H1 (cell line): ENCODE data around the gene NCSTN. TPM values are rescaled to one million over a fixed set of nuclear protein-coding genes. Genes with fewer than 3 reads are reported as not detected.

Experiments
- CTCF ChIA-PET: fragments of 300-600 bp; sonication (Branson Sonifier 250); formaldehyde crosslinking; loops from one replicate; lab custom pipeline; 2021; ENCODE audit not compliant: partially characterized antibody; lab: Charles Lee
- POLR2A ChIA-PET: fragments of 300-600 bp; sonication (Branson Sonifier 250); formaldehyde crosslinking; loops from one replicate; lab custom pipeline; 2021; ENCODE audit warnings: inconsistent platforms; ENCODE audit not compliant: partially characterized antibody; lab: Charles Lee
- DNase-seq, 2 experiments: peaks; one replicate each; pipeline versions ENCODE4 v3.0.0 to v3.0.0-alpha.2; 2010 to 2022; ENCODE audit warnings: low spot score in 2 of 2, low read depth in 1 of 2, mixed read lengths in 1 of 2
- FAIRE-seq: peaks from 2 replicates; lab custom pipeline; 2011; peaks lifted over from hg19 to GRCh38; lab: Jason Lieb, UNC
- H2AFZ ChIP-seq: 2 replicates; pipeline ENCODE4 v1.8.1; 2012; ENCODE audit warnings: low read length, inconsistent platforms
- H2AK5ac ChIP-seq: 2 replicates; pipeline ENCODE4 v1.6.1; 2013; ENCODE audit warnings: low read depth, low read length
- H2BK120ac ChIP-seq: replicated peaks from 2 replicates; pipeline ENCODE3; 2013; ENCODE audit warnings: low read depth, low read length, inconsistent platforms
- H2BK12ac ChIP-seq: 2 replicates; pipeline ENCODE4 v1.6.1; 2013; ENCODE audit warnings: low read depth, low read length
- H2BK15ac ChIP-seq: 2 replicates; pipeline ENCODE4 v1.6.1; 2013; ENCODE audit warnings: low read length
- H2BK20ac ChIP-seq: 2 replicates; pipeline ENCODE4 v1.6.1; 2013; ENCODE audit warnings: low read length
- H2BK5ac ChIP-seq: 2 replicates; pipeline ENCODE4 v1.6.1; 2013; ENCODE audit warnings: low read depth, low read length
- H3K14ac ChIP-seq: 2 replicates; pipeline ENCODE4 v1.6.1; 2013; ENCODE audit warnings: inconsistent platforms; ENCODE audit not compliant: insufficient read length
- H3K18ac ChIP-seq: 2 replicates; pipeline ENCODE4 v1.6.1; 2013; ENCODE audit warnings: low read length; ENCODE audit errors: extremely low read depth
- H3K23ac ChIP-seq: 2 replicates; pipeline ENCODE4 v1.6.1; 2013; ENCODE audit warnings: inconsistent platforms; ENCODE audit not compliant: insufficient read length
- H3K23me2 ChIP-seq: 2 replicates; pipeline ENCODE4 v1.6.1; 2013; ENCODE audit warnings: low read depth, low read length
- H3K27ac ChIP-seq: 2 replicates; pipeline ENCODE4 v1.6.1; 2011; ENCODE audit warnings: low read depth, low read length, inconsistent platforms
- H3K27me3 ChIP-seq, 4 experiments: replicated peaks in 1 of 4; 1 replicate in 1 of 4; 2 replicates in 3 of 4; pipeline versions ENCODE4 v1.6.1 to v1.8.1; 2011 to 2013; ENCODE audit warnings: low read length in 3 of 4, mild to moderate bottlenecking in 3 of 4, inconsistent platforms in 2 of 4, mixed read lengths in 2 of 4, moderate library complexity in 1 of 4; ENCODE audit not compliant: control insufficient read depth in 3 of 4, insufficient read depth in 3 of 4; ENCODE audit errors: extremely low read depth in 1 of 4
- H3K36me3 ChIP-seq, 4 experiments: 2 replicates each; pipeline versions ENCODE4 v1.6.1 to v1.8.1; 2011 to 2013; ENCODE audit warnings: mild to moderate bottlenecking in 4 of 4, low read length in 3 of 4, moderate library complexity in 2 of 4, control low read depth in 1 of 4, inconsistent platforms in 1 of 4; ENCODE audit not compliant: insufficient read depth in 4 of 4, control insufficient read depth in 2 of 4
- H3K4ac ChIP-seq: replicated peaks from 2 replicates; pipeline ENCODE3; 2013; ENCODE audit warnings: low read length, low read depth, mixed read lengths, inconsistent platforms; ENCODE audit not compliant: insufficient read length
- H3K4me1 ChIP-seq, 4 experiments: replicated peaks in 1 of 4; 1 replicate in 1 of 4; 2 replicates in 3 of 4; pipeline versions ENCODE4 v1.6.1 to v1.8.1; 2011 to 2013; ENCODE audit warnings: low read length in 3 of 4, inconsistent platforms in 2 of 4, mixed read lengths in 1 of 4; ENCODE audit not compliant: insufficient read depth in 4 of 4, control insufficient read depth in 3 of 4
- H3K4me2 ChIP-seq, 2 experiments: 2 replicates each; pipeline versions ENCODE4 v1.6.1 to v1.8.1; 2011 to 2013; ENCODE audit warnings: low read depth in 2 of 2, low read length in 2 of 2, control low read depth in 1 of 2, inconsistent platforms in 1 of 2, mild to moderate bottlenecking in 1 of 2; ENCODE audit not compliant: insufficient read depth in 1 of 2
- H3K4me3 ChIP-seq, 4 experiments: fragments of 200-600, 300-600 bp in 1 of 4; sonication (generic), shearing (Covaris generic), sonication (Bioruptor Twin) in 1 of 4; 2 replicates each; pipeline versions ENCODE4 v1.5.1 to v1.8.1; 2011 to 2016; ENCODE audit warnings: low read length in 4 of 4, low read depth in 3 of 4, control low read depth in 2 of 4, inconsistent platforms in 2 of 4, mild to moderate bottlenecking in 2 of 4, mixed read lengths in 1 of 4, moderate library complexity in 1 of 4; ENCODE audit not compliant: insufficient read depth in 2 of 4; ENCODE audit errors: extremely low read depth in 1 of 4
- H3K56ac ChIP-seq: replicated peaks from 2 replicates; pipeline ENCODE3; 2013; ENCODE audit warnings: low read depth, mild to moderate bottlenecking, mixed read lengths, low read length, inconsistent platforms; ENCODE audit not compliant: insufficient read length
- H3K79me1 ChIP-seq: 2 replicates; pipeline ENCODE4 v1.6.1; 2013; ENCODE audit warnings: low read depth, low read length, control low read depth
- H3K79me2 ChIP-seq, 2 experiments: 2 replicates each; pipeline versions ENCODE4 v1.6.1 to v1.8.1; 2012 to 2013; ENCODE audit warnings: low read length in 2 of 2, mild to moderate bottlenecking in 2 of 2, inconsistent platforms in 1 of 2; ENCODE audit not compliant: insufficient read depth in 2 of 2, control insufficient read depth in 1 of 2
- H3K9ac ChIP-seq, 4 experiments: replicated peaks in 1 of 4; 1 replicate in 1 of 4; 2 replicates in 3 of 4; pipeline versions ENCODE4 v1.6.1 to v1.8.1; 2011 to 2013; ENCODE audit warnings: low read depth in 3 of 4, low read length in 3 of 4, control low read depth in 2 of 4, mild to moderate bottlenecking in 2 of 4, moderate library complexity in 2 of 4, inconsistent platforms in 1 of 4; ENCODE audit errors: extremely low read depth in 1 of 4
- H3K9me3 ChIP-seq, 2 experiments: 2 replicates each; pipeline versions ENCODE4 v1.6.1 to v1.8.1; 2012 to 2013; ENCODE audit warnings: mild to moderate bottlenecking in 2 of 2, moderate library complexity in 2 of 2, control low read depth in 1 of 2, inconsistent platforms in 1 of 2, low read depth in 1 of 2, low read length in 1 of 2, mixed read lengths in 1 of 2; ENCODE audit not compliant: insufficient read depth in 2 of 2
- H4K20me1 ChIP-seq, 2 experiments: replicated peaks in 1 of 2; 2 replicates each; pipeline versions ENCODE3 to v1.8.1; 2011 to 2013; ENCODE audit warnings: inconsistent platforms in 2 of 2, low read length in 2 of 2, mild to moderate bottlenecking in 1 of 2; ENCODE audit not compliant: insufficient read depth in 2 of 2, control insufficient read depth in 1 of 2
- H4K5ac ChIP-seq: 2 replicates; pipeline ENCODE4 v1.6.1; 2013; ENCODE audit warnings: low read length, low read depth, mixed read lengths, inconsistent platforms; ENCODE audit not compliant: insufficient read length
- H4K8ac ChIP-seq: 2 replicates; pipeline ENCODE4 v1.8.0; 2013; ENCODE audit warnings: mild to moderate bottlenecking, moderate library complexity, low read length, inconsistent platforms; ENCODE audit not compliant: insufficient read depth; ENCODE audit errors: extremely low read depth
- H4K91ac ChIP-seq: replicated peaks from 2 replicates; pipeline ENCODE3; 2013; ENCODE audit warnings: low read length, mixed read lengths, inconsistent platforms; ENCODE audit not compliant: insufficient read length
- CTCF ChIP-seq, 3 experiments: IDR thresholded peaks; 1 replicate in 2 of 3; 2 replicates in 1 of 3; pipeline versions ENCODE4 v1.5.1 to v1.6.1; 2011; ENCODE audit warnings: low read length in 3 of 3, mild to moderate bottlenecking in 3 of 3, inconsistent platforms in 2 of 3, low read depth in 1 of 3, moderate library complexity in 1 of 3; ENCODE audit not compliant: insufficient read depth in 1 of 3; ENCODE audit errors: control extremely low read depth in 1 of 3
- EGR1 ChIP-seq: IDR thresholded peaks from 2 replicates; pipeline ENCODE4 v1.6.1; 2011; ENCODE audit warnings: low read depth, low read length, borderline replicate concordance
- GABPA ChIP-seq: IDR thresholded peaks from 2 replicates; pipeline ENCODE4 v1.6.1; 2011; ENCODE audit warnings: mild to moderate bottlenecking, low read length, moderate library complexity, borderline replicate concordance; ENCODE audit not compliant: insufficient read depth
- HDAC6 ChIP-seq: IDR thresholded peaks from one replicate; pipeline ENCODE4 v1.7.1; 2012; ENCODE audit warnings: low read depth, mild to moderate bottlenecking, inconsistent platforms, low read length, moderate library complexity
- JUN ChIP-seq: IDR thresholded peaks from 2 replicates; pipeline ENCODE4 v1.6.1; 2011; ENCODE audit warnings: low read depth, mild to moderate bottlenecking, improper control_type of control experiment, low read length
- KDM5A ChIP-seq: fragments of 200-600 bp; IDR thresholded peaks from 2 replicates; pipeline ENCODE4 v1.7.1; 2012; ENCODE audit warnings: mild to moderate bottlenecking, low read length, inconsistent platforms, mixed read lengths
- RBBP5 ChIP-seq: IDR thresholded peaks from 2 replicates; pipeline ENCODE4 v1.7.1; 2012; ENCODE audit warnings: low read depth, mild to moderate bottlenecking, inconsistent platforms, low read length, moderate library complexity, borderline replicate concordance
- SIN3A ChIP-seq, 2 experiments: IDR thresholded peaks in 1 of 2; conservative IDR thresholded peaks in 1 of 2; 2 replicates each; pipeline ENCODE4 v1.6.1; 2011 to 2012; ENCODE audit warnings: low read length in 2 of 2, improper control_type of control experiment in 1 of 2, low read depth in 1 of 2, mild to moderate bottlenecking in 1 of 2
- SP2 ChIP-seq: IDR thresholded peaks from 2 replicates; pipeline ENCODE4 v1.6.1; 2012; ENCODE audit warnings: mild to moderate bottlenecking, low read length, inconsistent platforms
- SP4 ChIP-seq: IDR thresholded peaks from 2 replicates; pipeline ENCODE4 v1.6.1; 2012; ENCODE audit warnings: low read length, inconsistent platforms
- WGBS, 2 experiments: shearing (Covaris generic) in 1 of 2; methylation state at CpG; one replicate each; pipeline versions ENCODE4 v1.1.6 to v1.1.7; 2013 to 2015; ENCODE audit warnings: low lambda C conversion rate in 2 of 2, mixed read lengths in 2 of 2, inconsistent platforms in 1 of 2, low coverage in 1 of 2, missing lambda C conversion rate in 1 of 2; ENCODE audit not compliant: insufficient replicate concordance in 2 of 2, insufficient coverage in 1 of 2, insufficient read length in 1 of 2; ENCODE audit errors: extremely low coverage in 1 of 2, missing lambda C conversion rate in 1 of 2; 5-methylcytosine and 5-hydroxymethylcytosine counted together
- polyA plus RNA-seq, 7 experiments: library from polyadenylated mRNA; depleted of rRNA in 3 of 7; stranded (reverse) in 5 of 7; unstranded in 2 of 7; fragments of >200 nt in 5 of 7; fragments of 200-250 nt in 2 of 7; gene quantifications; 1 replicate in 5 of 7; 2 replicates in 1 of 7; 4 replicates in 1 of 7; pipeline versions ENCODE4 v1.2.1 to v1.2.3, GENCODE V29; 2011 to 2013; ENCODE audit warnings: missing spikeins in 2 of 7, mixed read lengths in 2 of 7
- total RNA-seq: library from RNA; stranded (reverse); fragmentation: NEBNext Ultra II Directional; extraction: Animal tissue kit (Norgen Biotek cat#: 25700); gene quantifications from 2 replicates; pipeline ENCODE4 v1.2.1, GENCODE V29; 2021

NCSTN gene
- total and polyA plus RNA-seq, 2 of the 8 experiments (the other 6 are each of a cell fraction or from before 2014, with no cell fraction given) = 64.7 to 125 TPM

- POLR2A ChIA-PET = interaction anchor here (1.0 to 11.6 kb wide), 5 partner anchors 17 to 33 kb away, joined by 3 to 244 read pairs (median 5); partner anchors contain the start of gene NHLH1
- TF ChIP-seq GABPA = no peak
- TF ChIP-seq KDM5A = no peak
- TF ChIP-seq RBBP5 = no peak
- TF ChIP-seq SP2 = no peak
- no peak for TF ChIP-seq SP4
- no peak for TF ChIP-seq SIN3A (conservative IDR thresholded peaks at IDR 0.05 in 1 of 2, IDR thresholded peaks at IDR 0.05 in 1 of 2; ENCODE audit: low read depth in 1 of 2, low read length in 2 of 2)
- no peak for TF ChIP-seq CTCF (IDR thresholded peaks at IDR 0.05; ENCODE audit: control extremely low read depth in 1 of 3, insufficient read depth in 1 of 3, low read depth in 1 of 3, low read length in 3 of 3)
- TF ChIP-seq JUN = no peak
- no peak for TF ChIP-seq HDAC6
- TF ChIP-seq EGR1 = no peak
Measured at GRCh38 chr1:160377585-160378206, 34.5 kb downstream of the NCSTN start.

More at GRCh38 chr1:160377585-160378206, 34.5 kb downstream of the NCSTN start:
- Histone ChIP-seq H2BK12ac (peak overlapping the region; percentile 30; the same call in 1 of the 2 replicates), H2BK120ac (no peak overlapping the region), H2AK5ac (no peak overlapping the region), H3K23ac (no peak overlapping the region), H4K8ac (no peak overlapping the region), H3K27me3 (no peaks in the 10 kb centered on the region), H3K79me2 (no peaks in the 10 kb centered on the region), H2AFZ (no peak overlapping the region), H4K5ac (no peak overlapping the region), H3K18ac (0 out of 2 replicates have a peak overlapping the region, but pooled peaks have one; percentile 11), H2BK5ac (no peak overlapping the region; the same call in 1 of the 2 replicates), H3K9ac (no peak overlapping the region; a peak in 1 of 7 replicates), H3K27ac (no peak overlapping the region), H3K36me3 (no peaks in the 10 kb centered on the region), H4K20me1 (no peaks in the 10 kb centered on the region), H3K4me3 (no peak overlapping the region), H4K91ac (no peak overlapping the region), H2BK15ac (peak overlapping the region; percentile 53; the same call in 1 of the 2 replicates), H3K4me1 (peaks cover 8 to 21% (median 16%) of the 10 kb centered on the region in 4 experiments), H3K4ac (no peak overlapping the region), H3K23me2 (0 out of 2 replicates have a peak, but pooled peaks cover 2% of the 10 kb centered on the region), H3K56ac (no peak overlapping the region), H2BK20ac (peak overlapping the region; percentile 82; the same call in 1 of the 2 replicates), H3K4me2 (no peak overlapping the region), H3K14ac (no peak overlapping the region), H3K79me1 (no peaks in the 10 kb centered on the region), H3K9me3 (no peaks in the 10 kb centered on the region)
- WGBS, 2 experiments = 67% methylated on average over 7 of the region's 7 CpGs; no CpG with 5 or more reads in 1 of the 2 experiments
- DNase-seq (no peak), FAIRE-seq (no peak)
- CTCF ChIA-PET = interaction anchor here (0.5 to 15.1 kb wide), 32 partner anchors 10 to 610 kb away, joined by 3 to 683 read pairs (median 6); partner anchors contain the start of genes NCSTN, NHLH1 and PEX19
